ENCODE results near the gene NUP205.
A peak's percentile ranks its signal among the peaks of the same experiment; 100 is the strongest.

Gene NUP205

GRCh38 chr7:135523146-135523545 is 34.6 kb upstream of the NUP205 start:
- Histone ChIP-seq H3K27me3 (ENCODE audit: insufficient read depth, low read length) (no peaks in the 10 kb centered on the region), H3K4me3 (ENCODE audit: low read length) (no peak overlapping the region), H3K4me1 (ENCODE audit: insufficient read depth, low read length) (peaks cover 3% of the 10 kb centered on the region), H3K9me3 (ENCODE audit: low read length) (no peaks in the 10 kb centered on the region), H2AFZ (ENCODE audit: low read depth, low read length) (no peak overlapping the region), H3K36me3 (ENCODE audit: insufficient read depth, low read length) (no peaks in the 10 kb centered on the region)

- Histone ChIP-seq H3K36me3 (ENCODE audit: insufficient read depth, low read length) (no peaks in the 10 kb centered on the region), H3K27me3 (ENCODE audit: insufficient read depth, low read length) (no peaks in the 10 kb centered on the region), H2AFZ (ENCODE audit: low read depth, low read length) (no peak overlapping the region), H3K4me1 (ENCODE audit: insufficient read depth, low read length) (no peaks in the 10 kb centered on the region), H3K4me3 (ENCODE audit: low read length) (no peak overlapping the region), H3K9me3 (ENCODE audit: low read length) (no peaks in the 10 kb centered on the region)
Observed at GRCh38 chr7:135525426-135525825, 32.3 kb upstream of the NUP205 start.

DNA sequence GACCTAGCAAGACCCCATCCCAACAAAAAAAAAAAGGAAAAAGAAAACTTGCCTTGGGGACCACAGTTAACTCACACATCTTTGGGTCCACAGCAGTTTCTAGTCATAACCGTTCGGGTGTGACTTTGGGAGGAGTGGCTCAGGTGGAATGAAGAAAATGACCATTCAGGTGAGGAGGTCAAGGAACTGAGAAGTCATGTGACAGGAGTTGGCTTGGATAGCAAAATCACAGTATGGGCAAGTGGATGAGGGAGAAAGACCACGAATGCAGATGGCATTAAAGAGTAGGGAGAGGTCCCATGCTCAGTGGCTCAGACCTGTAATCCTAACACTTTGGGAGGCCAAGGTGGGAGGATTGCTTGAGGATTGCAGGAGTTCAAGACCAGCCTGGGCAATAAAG is 30.7 kb upstream of the NUP205 start:
- no peaks in the 10 kb centered on the region for H3K27me3 ChIP-seq (ENCODE audit: insufficient read depth, low read length)
- no peaks in the 10 kb centered on the region for H3K4me1 ChIP-seq (ENCODE audit: insufficient read depth, low read length)
- no peaks in the 10 kb centered on the region for H3K36me3 ChIP-seq (ENCODE audit: insufficient read depth, low read length)

GRCh38 chr7:135536150-135536549 is 21.6 kb upstream of the NUP205 start:
- Histone ChIP-seq H3K36me3 (ENCODE audit: insufficient read depth, low read length) (no peaks in the 10 kb centered on the region), H3K9me3 (ENCODE audit: low read length) (no peaks in the 10 kb centered on the region), H3K27me3 (ENCODE audit: insufficient read depth, low read length) (no peaks in the 10 kb centered on the region), H3K4me1 (ENCODE audit: insufficient read depth, low read length) (no peaks in the 10 kb centered on the region), H2AFZ (ENCODE audit: low read depth, low read length) (no peak overlapping the region), H3K4me3 (ENCODE audit: low read length) (no peak overlapping the region)

More for the DNA sequence above, 30.7 kb upstream of the NUP205 start:
- Histone ChIP-seq H3K9me3 (ENCODE audit: low read length) (no peaks in the 10 kb centered on the region), H2AFZ (ENCODE audit: low read depth, low read length) (no peak overlapping the region), H3K4me3 (ENCODE audit: low read length) (no peak overlapping the region)

- H2AFZ ChIP-seq (ENCODE audit: low read depth, low read length), result no peak overlapping the region
- no peaks in the 10 kb centered on the region for H3K9me3 ChIP-seq (ENCODE audit: low read length)
- H3K27me3 ChIP-seq (ENCODE audit: insufficient read depth, low read length), result no peaks in the 10 kb centered on the region
- H3K4me1 ChIP-seq (ENCODE audit: insufficient read depth, low read length), result no peaks in the 10 kb centered on the region
- no peaks in the 10 kb centered on the region for H3K36me3 ChIP-seq (ENCODE audit: insufficient read depth, low read length)
- no peak overlapping the region for H3K4me3 ChIP-seq (ENCODE audit: low read length)
Observed at GRCh38 chr7:135537453-135537852, 20.3 kb upstream of the NUP205 start.

- H2AFZ ChIP-seq (ENCODE audit: low read depth, low read length), result no peak overlapping the region
- no peaks in the 10 kb centered on the region for H3K36me3 ChIP-seq (ENCODE audit: insufficient read depth, low read length)
- H3K4me3 ChIP-seq (ENCODE audit: low read length), result no peak overlapping the region
- no peaks in the 10 kb centered on the region for H3K9me3 ChIP-seq (ENCODE audit: low read length)
- no peaks in the 10 kb centered on the region for H3K27me3 ChIP-seq (ENCODE audit: insufficient read depth, low read length)
- no peaks in the 10 kb centered on the region for H3K4me1 ChIP-seq (ENCODE audit: insufficient read depth, low read length)
Observed at GRCh38 chr7:135537905-135538304, 19.8 kb upstream of the NUP205 start.

DNA sequence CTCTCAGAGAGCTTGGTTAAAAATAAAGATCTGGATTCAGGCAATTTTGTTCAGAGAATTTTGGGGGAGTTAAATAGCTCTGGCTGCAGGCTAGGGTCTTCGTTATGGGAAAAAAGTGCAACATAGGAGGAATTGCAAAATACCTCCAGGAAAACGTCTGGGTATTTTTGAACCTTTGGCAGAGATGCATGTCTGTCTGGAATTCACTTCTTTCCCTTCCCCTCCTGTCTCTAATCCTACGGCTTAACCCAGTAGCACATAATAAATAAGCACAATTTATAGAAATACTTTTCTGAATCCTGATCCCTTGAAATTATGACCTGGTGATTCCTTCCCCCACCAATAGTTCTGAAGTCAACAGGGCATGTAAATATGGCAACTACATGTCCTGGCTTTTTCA is 19.3 kb upstream of the NUP205 start:
- no peak overlapping the region for H2AFZ ChIP-seq (ENCODE audit: low read depth, low read length)
- no peaks in the 10 kb centered on the region for H3K27me3 ChIP-seq (ENCODE audit: insufficient read depth, low read length)
- no peak overlapping the region for H3K4me3 ChIP-seq (ENCODE audit: low read length)
- no peaks in the 10 kb centered on the region for H3K4me1 ChIP-seq (ENCODE audit: insufficient read depth, low read length)
- H3K9me3 ChIP-seq (ENCODE audit: low read length), result no peaks in the 10 kb centered on the region
- H3K36me3 ChIP-seq (ENCODE audit: insufficient read depth, low read length), result no peaks in the 10 kb centered on the region

DNA sequence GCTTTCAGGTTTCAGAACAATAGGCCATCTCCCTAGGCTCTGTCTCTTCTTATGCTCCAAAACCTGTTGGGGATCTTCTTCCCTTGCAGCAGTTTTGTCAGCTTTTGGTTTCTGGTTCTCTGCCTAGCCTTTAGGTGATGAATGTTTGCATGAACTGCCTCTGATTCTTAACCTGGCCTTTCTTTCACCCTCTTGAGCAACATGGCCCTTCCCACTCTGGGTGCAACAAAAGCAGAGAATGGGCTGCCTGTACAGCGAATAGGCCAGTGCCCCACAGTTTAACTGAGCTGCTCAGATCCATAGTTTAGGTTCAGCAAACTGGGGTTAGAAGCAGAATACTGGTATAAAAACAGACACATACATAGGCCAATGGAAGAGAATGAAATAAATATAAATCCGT is 18.1 kb upstream of the NUP205 start:
- no peaks in the 10 kb centered on the region for H3K4me1 ChIP-seq (ENCODE audit: insufficient read depth, low read length)
- no peak overlapping the region for H3K4me3 ChIP-seq (ENCODE audit: low read length)
- H3K27me3 ChIP-seq (ENCODE audit: insufficient read depth, low read length), result no peaks in the 10 kb centered on the region
- no peaks in the 10 kb centered on the region for H3K36me3 ChIP-seq (ENCODE audit: insufficient read depth, low read length)
- no peak overlapping the region for H2AFZ ChIP-seq (ENCODE audit: low read depth, low read length)
- H3K9me3 ChIP-seq (ENCODE audit: low read length), result no peaks in the 10 kb centered on the region

DNA sequence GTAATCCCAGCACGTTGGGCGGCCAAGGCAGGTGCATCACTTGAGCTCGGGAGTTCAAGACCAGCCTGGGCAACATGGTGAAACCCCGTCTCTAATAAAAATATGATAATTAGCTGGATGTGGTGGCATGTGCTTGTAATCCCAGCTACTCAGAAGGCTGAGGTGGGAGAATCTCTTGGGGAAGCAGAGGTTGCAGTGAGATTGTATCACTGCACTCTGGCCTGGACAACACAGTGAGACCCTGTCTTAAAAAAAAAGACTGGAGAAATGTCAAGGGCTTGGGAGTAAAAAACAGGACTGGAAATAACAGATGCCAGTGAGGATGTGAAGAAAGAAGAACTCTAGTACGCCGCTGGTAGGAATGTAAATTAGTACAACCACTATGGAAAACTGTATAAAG is 16.7 kb upstream of the NUP205 start:
- no peaks in the 10 kb centered on the region for H3K4me1 ChIP-seq (ENCODE audit: insufficient read depth, low read length)
- no peaks in the 10 kb centered on the region for H3K27me3 ChIP-seq (ENCODE audit: insufficient read depth, low read length)
- H3K4me3 ChIP-seq (ENCODE audit: low read length), result no peak overlapping the region
- H3K36me3 ChIP-seq (ENCODE audit: insufficient read depth, low read length), result no peaks in the 10 kb centered on the region
- H3K9me3 ChIP-seq (ENCODE audit: low read length), result no peaks in the 10 kb centered on the region
- H2AFZ ChIP-seq (ENCODE audit: low read depth, low read length), result no peak overlapping the region

DNA sequence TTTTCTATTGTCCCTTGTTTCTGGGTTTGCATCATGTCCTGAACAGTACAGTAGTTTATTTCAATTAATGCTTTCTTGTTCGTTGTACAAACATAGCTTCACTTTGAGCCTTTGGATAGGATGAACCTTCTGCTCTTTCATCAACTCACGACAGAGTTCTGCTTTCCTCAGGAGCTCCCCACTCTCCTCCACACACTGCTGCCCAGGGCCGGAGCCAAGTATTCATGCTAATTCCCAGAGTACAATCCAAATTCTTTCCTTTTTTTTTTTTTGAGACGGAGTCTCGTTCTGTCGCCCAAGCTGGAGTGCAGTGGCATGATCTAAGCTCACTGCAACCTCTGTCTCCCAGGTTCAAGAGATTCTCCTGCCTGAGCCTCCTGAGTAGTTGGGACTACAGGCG is 7.5 kb upstream of the NUP205 start:
- Histone ChIP-seq H3K36me3 (ENCODE audit: insufficient read depth, low read length) (no peaks in the 10 kb centered on the region), H3K4me3 (ENCODE audit: low read length) (no peak overlapping the region), H3K27me3 (ENCODE audit: insufficient read depth, low read length) (no peaks in the 10 kb centered on the region), H3K9me3 (ENCODE audit: low read length) (no peaks in the 10 kb centered on the region), H2AFZ (ENCODE audit: low read depth, low read length) (no peak overlapping the region), H3K4me1 (ENCODE audit: insufficient read depth, low read length) (no peaks in the 10 kb centered on the region)

DNA sequence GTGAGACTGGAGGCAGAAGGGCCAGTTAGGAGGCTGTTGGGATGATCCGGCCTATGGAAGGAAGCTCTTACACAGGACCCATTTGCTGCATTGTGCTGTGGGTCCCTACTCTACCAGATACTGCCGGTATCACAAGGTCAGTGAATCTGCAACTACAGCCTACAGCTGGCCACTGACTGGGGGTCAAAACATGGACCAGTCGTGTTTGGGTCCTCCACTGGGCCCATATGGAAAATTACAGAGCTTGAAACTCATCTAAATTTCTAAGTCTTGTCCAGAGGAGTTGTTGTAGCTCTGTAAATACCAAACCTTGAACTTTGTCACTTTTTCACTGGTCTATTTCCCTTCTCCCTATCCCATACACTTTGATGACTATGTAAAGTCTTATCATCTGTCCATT is 5.6 kb upstream of the NUP205 start:
- no peaks in the 10 kb centered on the region for H3K36me3 ChIP-seq (ENCODE audit: insufficient read depth, low read length)
- H2AFZ ChIP-seq (ENCODE audit: low read depth, low read length), result no peak overlapping the region
- no peak overlapping the region for H3K4me3 ChIP-seq (ENCODE audit: low read length)
- H3K27me3 ChIP-seq (ENCODE audit: insufficient read depth, low read length), result no peaks in the 10 kb centered on the region
- H3K4me1 ChIP-seq (ENCODE audit: insufficient read depth, low read length), result no peaks in the 10 kb centered on the region
- no peaks in the 10 kb centered on the region for H3K9me3 ChIP-seq (ENCODE audit: low read length)

DNA sequence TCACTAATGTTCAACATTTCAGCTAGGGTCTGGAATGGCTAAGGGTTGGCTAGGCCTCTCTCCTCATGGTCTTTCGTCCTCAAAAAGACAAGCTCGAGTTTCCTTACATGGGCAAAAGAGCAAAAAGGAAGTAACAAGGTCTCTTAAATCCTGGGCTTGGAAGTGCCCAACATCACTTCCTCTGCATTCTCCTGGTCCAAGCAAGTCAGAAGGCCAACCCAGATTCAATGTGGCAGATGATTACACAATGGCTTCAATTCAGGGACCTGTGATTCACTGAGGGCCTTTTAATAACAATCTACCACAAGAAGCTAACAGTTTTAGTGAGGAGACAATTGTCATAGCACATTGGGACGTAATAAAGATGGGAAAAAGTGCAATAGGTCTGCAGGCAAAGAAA is 4.4 kb upstream of the NUP205 start:
- Histone ChIP-seq H3K36me3 (ENCODE audit: insufficient read depth, low read length) (no peaks in the 10 kb centered on the region), H2AFZ (ENCODE audit: low read depth, low read length) (no peak overlapping the region), H3K9me3 (ENCODE audit: low read length) (no peaks in the 10 kb centered on the region), H3K4me1 (ENCODE audit: insufficient read depth, low read length) (no peaks in the 10 kb centered on the region), H3K27me3 (ENCODE audit: insufficient read depth, low read length) (no peaks in the 10 kb centered on the region), H3K4me3 (ENCODE audit: low read length) (no peak overlapping the region)

GRCh38 chr7:135558337-135558767 is 635 bp downstream of the NUP205 start:
- peaks cover 2% of the 10 kb centered on the region for H3K9me3 ChIP-seq (ENCODE audit: low read length)
- no peaks in the 10 kb centered on the region for H3K36me3 ChIP-seq (ENCODE audit: insufficient read depth, low read length)
- H2AFZ ChIP-seq (ENCODE audit: low read depth, low read length), result peak overlapping the region; percentile 87
- no peaks in the 10 kb centered on the region for H3K27me3 ChIP-seq (ENCODE audit: insufficient read depth, low read length)
- peak overlapping the region; percentile 73 for H3K4me3 ChIP-seq (ENCODE audit: low read length)
- peaks cover 2% of the 10 kb centered on the region for H3K4me1 ChIP-seq (ENCODE audit: insufficient read depth, low read length)

GRCh38 chr7:135558881-135559280 is 1.2 kb downstream of the NUP205 start:
- no peaks in the 10 kb centered on the region for H3K36me3 ChIP-seq (ENCODE audit: insufficient read depth, low read length)

More at GRCh38 chr7:135558881-135559280, 1.2 kb downstream of the NUP205 start:
- no peaks in the 10 kb centered on the region for H3K27me3 ChIP-seq (ENCODE audit: insufficient read depth, low read length)
- H2AFZ ChIP-seq (ENCODE audit: low read depth, low read length), result no peak overlapping the region
- H3K4me3 ChIP-seq (ENCODE audit: low read length), result peak overlapping the region; percentile 73
- peaks cover 2% of the 10 kb centered on the region for H3K9me3 ChIP-seq (ENCODE audit: low read length)
- peaks cover 2% of the 10 kb centered on the region for H3K4me1 ChIP-seq (ENCODE audit: insufficient read depth, low read length)
